Activated CD8-positive, alpha-beta memory T cell treated with anti-CD3 and anti-CD28 coated beads for 36 hours (primary cell): ENCODE measurements around the gene SPTY2D1. TPM values are rescaled to one million over a fixed set of nuclear protein-coding genes. Genes with fewer than 3 reads are reported as not detected.
"Not testable (repeated sequence)": the region's sequence is repeated elsewhere in the genome, so short reads cannot be mapped to it uniquely, and the experiment has no call there.

Experiments
- CTCF ChIA-PET: fragments of 350-600 bp; sonication (Branson Sonifier 250); formaldehyde crosslinking; loops from one replicate; lab custom pipeline; 2021; ENCODE audit warnings: antibody characterized with exemption; lab: Charles Lee
- POLR2A ChIA-PET: fragments of 350-600 bp; sonication (Branson Sonifier 250); formaldehyde crosslinking; loops from one replicate; lab custom pipeline; 2021; ENCODE audit warnings: antibody characterized with exemption; lab: Charles Lee
- total RNA-seq, 2 experiments: library from RNA; stranded (reverse); gene quantifications; one replicate each; pipeline ENCODE4 v1.2.3, GENCODE V29; 2021

The SPTY2D1 gene
- total RNA-seq, 2 experiments from 2014 or later: 22.6 TPM

GRCh38 chr11:18624161-18624560 is 10.0 kb downstream of the SPTY2D1 start:
- CTCF ChIA-PET: interaction anchor here (0.6 kb wide), 1 partner anchor 171 kb away, joined by 3 read pairs; no protein-coding TSS in a partner anchor
- POLR2A ChIA-PET: interaction anchor here (0.5 to 0.9 kb wide), 2 partner anchors 20 to 611 kb away, joined by 3 read pairs; partner anchors contain the start of gene SERGEF

- ChIA-PET CTCF (no interaction called here), POLR2A (interaction anchor here (0.9 kb wide), 1 partner anchor 20 kb away, joined by 3 read pairs; no protein-coding TSS in a partner anchor)
Observed at GRCh38 chr11:18623707-18624106, 10.4 kb downstream of the SPTY2D1 start.

- POLR2A ChIA-PET: interaction anchor here (0.7 to 1.6 kb wide), 2 partner anchors 15 to 1854 kb away, joined by 5 to 13 read pairs; partner anchors contain the start of gene SPTY2D1
- CTCF ChIA-PET: interaction anchor here (1.2 to 3.1 kb wide), 3 partner anchors 11 to 15 kb away, joined by 3 to 16 read pairs (median 4); partner anchors contain the start of gene SPTY2D1
Observed at GRCh38 chr11:18618342-18619025, 15.7 kb downstream of the SPTY2D1 start.

GRCh38 chr11:18617688-18618341 is 16.3 kb downstream of the SPTY2D1 start:
- ChIA-PET POLR2A (interaction anchor here (0.7 to 1.6 kb wide), 2 partner anchors 16 to 321 kb away, joined by 9 to 13 read pairs; partner anchors contain the start of gene SPTY2D1), CTCF (interaction anchor here (1.2 to 3.1 kb wide), 2 partner anchors 12 to 15 kb away, joined by 3 to 16 read pairs; partner anchors contain the start of gene SPTY2D1)

- CTCF ChIA-PET: interaction anchor here (0.6 to 3.1 kb wide), 5 partner anchors 17 to 220 kb away, joined by 3 to 16 read pairs (median 3); partner anchors contain the start of gene SPTY2D1
- POLR2A ChIA-PET: interaction anchor here (0.6 to 2.0 kb wide), 4 partner anchors 17 to 28 kb away, joined by 3 to 9 read pairs (median 4); partner anchors contain the start of genes SPTY2D1 and UEVLD
Observed at GRCh38 chr11:18615628-18616392, 18.3 kb downstream of the SPTY2D1 start.

GRCh38 chr11:18614667-18615066 is 19.5 kb downstream of the SPTY2D1 start:
- POLR2A ChIA-PET: interaction anchor here (0.7 to 1.1 kb wide), 2 partner anchors 19 to 22 kb away, joined by 4 read pairs; no protein-coding TSS in a partner anchor
- CTCF ChIA-PET: interaction anchor here (0.6 to 1.3 kb wide), 3 partner anchors 18 to 76 kb away, joined by 3 to 5 read pairs (median 4); partner anchors contain the start of gene UEVLD

- CTCF ChIA-PET: no interaction called here
- POLR2A ChIA-PET: no interaction called here
Observed at GRCh38 chr11:18612394-18612793, 21.7 kb downstream of the SPTY2D1 start.

- POLR2A ChIA-PET: interaction anchor here (0.6 kb wide), 1 partner anchor 1681 kb away, joined by 3 read pairs; no protein-coding TSS in a partner anchor
- CTCF ChIA-PET: interaction anchor here (0.8 kb wide), 1 partner anchor 9 kb away, joined by 3 read pairs; no protein-coding TSS in a partner anchor
Observed at GRCh38 chr11:18611196-18611595, 22.9 kb downstream of the SPTY2D1 start.

- POLR2A ChIA-PET: no interaction called here
- CTCF ChIA-PET: interaction anchor here (1.4 kb wide), 1 partner anchor 19 kb away, joined by 3 read pairs; the partner anchor contains the start of gene UEVLD
Observed at GRCh38 chr11:18608376-18608775, 25.8 kb downstream of the SPTY2D1 start.

- CTCF ChIA-PET: no interaction called here
- POLR2A ChIA-PET: no interaction called here
Observed at GRCh38 chr11:18600915-18601569, 33.1 kb downstream of the SPTY2D1 start.

GRCh38 chr11:18599739-18600230 is 34.4 kb downstream of the SPTY2D1 start, which contains the start of gene MISFA:
MISFA (plus strand) TSS chr11:18599789; CDS start chr11:18599929, 140 bp downstream.
- ChIA-PET CTCF (interaction anchor here (0.6 kb wide), 1 partner anchor 139 kb away, joined by 3 read pairs; no protein-coding TSS in a partner anchor), POLR2A (no interaction called here)

GRCh38 chr11:18594999-18595749 is 39.0 kb downstream of the SPTY2D1 start:
- ChIA-PET POLR2A (no interaction called here), CTCF (no interaction called here)

- POLR2A ChIA-PET: not testable (repeated sequence)
- CTCF ChIA-PET: interaction anchor here (0.6 to 0.7 kb wide), 2 partner anchors 13 to 74 kb away, joined by 4 to 7 read pairs; no protein-coding TSS in a partner anchor
Observed at GRCh38 chr11:18594088-18594487, 40.1 kb downstream of the SPTY2D1 start.

GRCh38 chr11:18590571-18590970 is 43.6 kb downstream of the SPTY2D1 start:
- ChIA-PET POLR2A (no interaction called here), CTCF (no interaction called here)

GRCh38 chr11:18588297-18589252 is 45.6 kb downstream of the SPTY2D1 start, which contains the start of gene UEVLD:
UEVLD (minus strand) TSS chr11:18588734; CDS start chr11:18588654, 80 bp downstream.
- CTCF ChIA-PET: interaction anchor here (0.8 to 1.7 kb wide), 3 partner anchors 9 to 25 kb away, joined by 3 to 4 read pairs (median 4); no protein-coding TSS in a partner anchor
- POLR2A ChIA-PET: interaction anchor here (0.9 to 1.4 kb wide), 5 partner anchors 9 to 193 kb away, joined by 3 to 14 read pairs (median 4); partner anchors contain the start of gene SPTY2D1
